Femur (tissue), 1 donor: Measurements from ENCODE around the gene BAHCC1.

Experiments used
- DNase-seq: peaks from one replicate; pipeline ENCODE4 v3.0.0-alpha.2; 2017

Gene BAHCC1

GRCh38 chr17:81500047-81500446 is 104.8 kb downstream of the BAHCC1 start:
- peak; percentile 15 for DNase-seq

GRCh38 chr17:81502471-81503017 is 107.3 kb downstream of the BAHCC1 start:
- peak; percentile 16 for DNase-seq

DNA sequence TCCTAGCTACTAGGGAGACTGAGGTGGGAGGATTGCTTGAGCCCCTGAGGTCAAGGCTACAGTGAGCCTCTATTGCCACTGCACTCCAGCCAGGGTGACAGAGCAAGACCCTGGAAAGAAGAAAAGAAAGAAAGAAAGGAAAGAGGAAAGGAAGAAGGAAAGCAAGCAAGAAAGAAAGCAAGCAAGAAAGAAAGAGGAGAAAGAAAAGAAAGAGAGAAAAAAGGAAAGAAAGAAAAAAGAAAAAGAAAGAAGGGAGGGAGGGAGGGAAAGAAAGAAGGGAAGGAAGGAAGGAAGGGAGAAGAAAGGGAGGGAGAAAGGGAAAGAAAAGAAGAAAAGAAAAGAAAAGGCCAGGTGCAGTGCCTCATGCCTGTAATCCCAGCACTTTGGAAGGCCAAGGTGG is 108.4 kb downstream of the BAHCC1 start:
- no peak for DNase-seq

DNA sequence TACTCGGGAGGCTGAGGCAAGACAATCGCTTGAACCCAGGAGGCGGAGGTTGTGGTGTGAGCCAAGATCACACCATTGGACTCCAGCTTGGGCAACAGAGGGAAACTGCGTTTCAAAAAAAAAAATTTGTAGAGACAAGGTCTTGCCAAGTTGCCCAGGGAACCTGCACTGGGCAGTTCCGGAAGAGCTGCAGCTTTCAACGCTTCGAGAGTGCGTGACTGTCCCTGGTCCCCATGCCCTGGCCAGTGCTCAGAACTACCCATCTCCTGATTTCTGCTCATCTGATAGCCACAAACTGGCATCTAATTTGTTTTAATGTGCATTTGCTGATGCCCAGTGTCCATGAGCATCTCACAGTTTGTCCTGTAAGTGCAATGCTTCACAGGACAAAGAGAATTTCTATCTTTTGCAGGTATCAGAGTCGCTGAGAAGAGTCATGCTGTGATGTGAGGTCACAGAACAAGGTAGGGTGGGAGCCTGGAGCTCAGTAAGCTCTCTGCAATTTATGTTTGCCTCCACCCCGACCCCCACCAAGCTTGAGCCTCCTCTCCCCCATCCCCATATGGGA is 113.5 kb downstream of the BAHCC1 start:
- DNase-seq: peak; percentile 21

- peak; percentile 17 for DNase-seq
Observed at GRCh38 chr17:81509207-81509971, 114.1 kb downstream of the BAHCC1 start.

DNA sequence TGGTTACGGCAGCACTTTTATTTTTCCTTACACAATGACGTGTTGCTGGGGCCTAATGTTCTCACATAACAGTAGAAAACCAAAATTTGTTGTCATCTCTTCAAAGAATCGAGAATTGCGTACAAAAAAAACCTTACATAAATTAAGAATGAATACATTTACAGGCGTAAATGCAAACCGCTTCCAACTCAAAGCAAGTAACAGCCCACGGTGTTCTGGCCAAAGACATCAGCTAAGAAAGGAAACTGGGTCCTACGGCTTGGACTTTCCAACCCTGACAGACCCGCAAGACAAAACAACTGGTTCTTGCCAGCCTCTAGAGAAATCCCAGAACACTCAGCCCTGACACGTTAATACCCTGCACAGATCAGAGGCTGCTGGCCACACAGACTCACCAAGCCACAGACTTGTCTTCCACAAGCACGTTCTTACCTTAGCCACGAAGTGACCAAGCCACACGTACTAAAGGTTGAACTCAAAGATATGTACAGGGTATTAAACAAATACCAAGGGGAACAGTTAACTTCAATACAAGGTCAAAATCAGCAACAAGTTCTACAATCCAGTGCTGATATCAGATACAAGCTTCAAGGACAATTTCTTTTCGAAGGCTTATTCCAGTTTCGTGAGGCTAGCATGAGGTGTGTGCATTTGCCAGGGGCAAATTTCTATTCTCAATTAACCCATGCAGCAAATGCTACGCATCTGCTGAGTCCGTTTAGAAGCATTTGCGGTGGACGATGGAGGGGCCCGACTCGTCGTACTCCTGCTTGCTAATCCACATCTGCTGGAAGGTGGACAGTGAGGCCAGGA is 114.9 kb downstream of the BAHCC1 start:
- peak; percentile 18 for DNase-seq

DNA sequence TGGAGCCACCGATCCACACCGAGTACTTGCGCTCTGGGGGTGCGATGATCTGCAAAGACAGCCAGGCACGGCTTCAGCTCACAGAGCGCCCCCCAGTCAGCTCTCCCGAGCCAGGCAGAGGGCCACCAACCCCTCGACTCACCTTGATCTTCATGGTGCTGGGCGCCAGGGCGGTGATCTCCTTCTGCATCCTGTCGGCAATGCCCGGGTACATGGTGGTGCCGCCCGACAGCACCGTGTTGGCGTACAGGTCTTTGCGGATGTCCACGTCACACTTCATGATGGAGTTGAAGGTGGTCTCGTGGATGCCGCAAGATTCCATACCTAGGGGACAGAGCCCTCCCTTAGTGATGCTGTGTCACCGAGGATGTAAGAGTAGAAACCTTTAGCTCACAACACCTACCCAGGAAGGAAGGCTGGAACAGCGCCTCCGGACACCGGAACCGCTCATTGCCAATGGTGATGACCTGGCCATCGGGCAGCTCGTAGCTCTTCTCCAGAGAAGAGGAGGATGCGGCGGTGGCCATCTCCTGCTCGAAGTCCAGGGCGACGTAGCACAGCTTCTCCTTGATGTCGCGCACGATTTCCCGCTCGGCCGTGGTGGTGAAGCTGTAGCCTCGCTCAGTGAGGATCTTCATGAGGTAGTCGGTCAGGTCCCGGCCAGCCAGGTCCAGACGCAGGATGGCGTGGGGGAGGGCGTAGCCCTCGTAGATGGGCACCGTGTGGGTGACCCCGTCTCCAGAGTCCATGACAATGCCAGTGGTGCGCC is 115.7 kb downstream of the BAHCC1 start:
- peak; percentile 37 for DNase-seq

- DNase-seq: no peak
Observed at GRCh38 chr17:81511554-81511803, 116.2 kb downstream of the BAHCC1 start.

- no peak for DNase-seq
Observed at GRCh38 chr17:81511804-81512561, 116.7 kb downstream of the BAHCC1 start.

DNA sequence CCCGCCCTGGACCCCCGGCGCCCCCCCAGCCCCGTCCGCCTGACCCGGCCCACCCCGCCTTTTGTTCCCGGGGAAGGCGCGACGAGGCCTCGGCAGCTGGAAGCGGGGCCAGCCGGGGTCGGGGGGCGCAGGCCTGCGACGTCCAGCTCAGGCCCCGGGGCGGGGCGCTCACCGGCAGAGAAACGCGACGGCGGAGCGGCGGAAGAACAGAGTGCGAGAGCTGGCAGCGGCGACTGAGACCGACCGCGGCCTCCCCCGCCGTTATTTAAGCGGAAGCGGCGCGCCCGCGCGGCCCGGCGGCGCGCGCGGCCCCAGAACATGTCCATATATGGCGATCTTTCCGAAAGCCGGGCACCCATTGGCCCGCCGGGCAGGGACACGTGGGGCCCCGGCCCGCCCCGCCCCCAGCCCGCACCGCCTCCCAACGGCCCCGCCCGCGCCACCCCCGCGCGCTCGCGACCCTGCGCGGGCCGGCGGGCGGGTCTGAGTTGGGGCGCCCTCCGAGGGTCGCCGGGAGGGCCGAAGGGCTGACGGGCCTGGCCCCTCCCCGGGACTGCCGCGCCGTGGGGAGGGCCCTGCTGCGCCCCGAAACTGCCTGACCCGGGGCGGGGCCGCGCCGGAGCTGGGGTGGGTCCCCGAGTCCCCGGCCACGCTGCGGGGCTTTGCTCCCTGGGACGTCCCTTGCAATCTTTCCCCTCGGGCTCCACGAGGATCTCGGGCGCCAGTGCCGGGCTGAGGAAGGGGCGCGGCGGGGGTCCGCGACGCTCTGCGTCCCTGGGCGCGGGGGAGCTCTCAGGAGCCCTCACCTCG is 117.5 kb downstream of the BAHCC1 start, which contains the start of gene ACTG1:
TSS of gene ACTG1 (minus strand) at position 238 of the 810 bp plus-strand sequence. CDS start 445 bp downstream, outside the sequence.
- DNase-seq: peak; percentile 96

DNA sequence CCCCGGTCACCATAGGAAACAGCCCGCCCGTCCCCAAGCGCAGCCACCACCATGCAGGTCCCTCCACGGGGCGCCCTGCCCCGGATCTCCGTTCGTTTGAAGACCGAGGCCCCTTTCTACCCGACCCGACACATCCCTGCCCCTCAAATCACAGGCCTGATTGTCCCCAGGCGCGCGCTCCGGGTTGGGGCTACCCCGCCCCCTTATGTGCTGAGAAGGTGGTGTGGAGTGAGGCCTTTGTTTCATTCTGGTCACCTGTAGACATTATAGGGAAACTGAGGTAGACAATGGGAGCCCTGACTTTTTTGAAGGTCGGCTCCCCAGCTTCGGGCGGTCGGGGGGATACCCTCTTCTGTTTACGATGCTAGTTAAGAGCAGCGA is 118.1 kb downstream of the BAHCC1 start:
- DNase-seq: peak; percentile 74

GRCh38 chr17:81513753-81514488 is 118.7 kb downstream of the BAHCC1 start:
- peak; percentile 79 for DNase-seq

DNA sequence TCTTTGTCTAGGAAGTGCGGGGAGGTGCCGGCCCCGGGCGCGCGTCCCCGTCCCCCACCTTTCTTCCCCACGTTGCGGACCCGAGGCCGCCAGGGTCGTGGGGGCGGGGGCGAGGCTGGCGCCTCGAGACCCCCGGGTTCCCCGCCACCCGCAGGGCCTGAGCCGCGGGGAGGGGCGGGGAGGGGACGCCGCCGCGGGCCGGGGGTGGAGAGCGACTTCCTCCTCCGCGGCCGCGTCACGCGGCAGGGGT is 119.2 kb downstream of the BAHCC1 start:
- no peak for DNase-seq

GRCh38 chr17:81514739-81515529 is 119.7 kb downstream of the BAHCC1 start:
- peak; percentile 82 for DNase-seq

- peak; percentile 29 for DNase-seq
Observed at GRCh38 chr17:81515530-81516041, 120.3 kb downstream of the BAHCC1 start.
